GM18951 (cell line): ENCODE results near the gene GPX7.
A peak's percentile ranks its signal among the peaks of the same experiment; 100 is the strongest.

Source experiments
- POLR2A ChIP-seq: IDR thresholded peaks from 4 replicates; pipeline ENCODE4 v1.6.1; 2011; ENCODE audit warnings: mild to moderate bottlenecking; ENCODE audit not compliant: insufficient read length, insufficient read depth; ENCODE audit errors: extremely low read depth
- in situ Hi-C: fragments of 300-500 bp; cut with MboI; formaldehyde crosslinking; loops from one replicate; pipeline ENCODE4 v1.12.0; 2022; ENCODE audit warnings: low sequenced_read_pairs, mixed read lengths, inconsistent platforms; ENCODE audit not compliant: unreplicated experiment

GPX7 gene

DNA sequence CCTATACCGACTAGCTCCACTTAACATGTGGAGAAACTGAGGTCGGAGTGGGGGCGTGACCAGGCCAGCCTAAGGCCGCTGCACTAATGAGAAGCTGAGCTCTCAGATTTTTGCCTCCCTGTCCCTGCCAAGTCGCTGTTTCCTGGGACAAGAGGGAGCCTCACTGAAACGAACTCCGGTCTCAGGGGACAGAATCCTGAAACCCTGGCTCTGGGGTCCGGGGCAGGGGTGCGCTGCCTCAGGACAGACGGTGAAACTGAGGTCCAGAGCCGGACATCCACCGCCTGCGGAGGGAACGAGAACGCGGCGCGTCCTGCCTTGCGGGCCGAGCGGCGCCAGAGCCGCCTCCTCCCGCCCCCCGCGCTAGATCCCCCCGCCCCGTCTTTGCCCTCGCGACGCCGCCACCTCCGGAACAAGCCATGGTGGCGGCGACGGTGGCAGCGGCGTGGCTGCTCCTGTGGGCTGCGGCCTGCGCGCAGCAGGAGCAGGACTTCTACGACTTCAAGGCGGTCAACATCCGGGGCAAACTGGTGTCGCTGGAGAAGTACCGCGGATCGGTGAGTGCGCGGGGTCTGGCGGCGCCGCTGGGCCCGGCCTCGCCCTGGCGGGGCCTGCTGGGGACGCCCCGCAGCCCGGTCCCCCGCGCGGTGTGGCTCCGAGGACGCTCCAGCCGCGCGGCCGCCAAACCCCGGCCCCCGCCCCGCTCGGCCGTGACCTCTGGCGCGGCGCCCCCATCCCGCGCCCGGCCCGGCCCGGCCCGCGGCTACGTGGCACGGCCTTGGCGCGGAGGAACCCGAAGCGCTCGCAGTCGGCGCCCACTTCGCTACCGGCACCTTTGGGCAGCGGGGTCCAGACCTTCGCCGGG, at the start of gene GPX7:
GPX7 (plus strand) TSS at position 381 of the 865 bp plus-strand sequence; CDS start at position 420, 39 bp downstream.
- in situ Hi-C loops: no loop called here
- TF ChIP-seq POLR2A: peak; percentile 32

DNA sequence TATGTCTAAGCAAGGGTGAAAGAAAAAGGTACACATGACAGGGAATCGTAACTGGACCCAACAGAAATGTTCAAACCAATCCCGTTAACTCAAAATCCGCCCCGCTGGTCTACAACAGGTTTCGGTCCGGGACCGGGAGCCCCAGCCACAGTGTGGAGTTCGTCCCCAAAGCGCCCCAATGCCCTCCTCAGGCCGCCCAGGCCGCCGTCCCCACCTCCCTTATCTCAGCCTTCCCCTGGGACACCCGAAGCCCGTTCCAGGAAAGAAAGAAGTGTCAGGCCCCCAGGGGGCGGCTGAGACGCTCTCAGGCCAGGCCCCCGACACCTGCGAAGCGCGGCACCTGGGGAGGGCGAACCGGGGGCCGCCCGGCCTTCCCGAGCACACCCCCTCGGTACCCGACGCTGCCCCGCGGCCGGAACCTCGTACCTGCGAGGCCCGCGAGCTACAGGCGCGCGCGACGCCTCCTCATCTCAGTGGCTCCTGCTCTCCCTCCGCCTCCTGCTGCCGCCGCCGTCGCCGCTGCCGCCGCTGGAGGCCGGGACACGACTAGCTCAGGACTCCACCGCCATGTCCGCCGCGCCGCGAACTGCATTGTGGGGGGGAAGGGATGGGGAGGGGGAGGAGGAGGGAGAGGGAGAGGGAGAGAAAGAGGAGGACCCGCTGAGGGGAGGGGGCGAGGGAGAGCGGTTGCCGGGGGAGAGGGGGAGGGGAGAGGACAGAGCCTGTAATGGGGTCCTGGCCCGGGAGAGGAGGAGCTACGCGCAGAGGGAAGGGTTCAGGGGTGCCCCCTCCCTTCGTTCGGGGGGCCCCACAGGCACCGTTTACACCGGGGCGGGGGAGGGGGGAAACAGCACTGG, 49.4 kb upstream of the GPX7 start, which contains the start of gene TUT4:
TUT4 (minus strand) TSS at position 588 of the 857 bp plus-strand sequence. CDS start 26,812 bp downstream, outside the sequence.
- in situ Hi-C loops: no loop called here
- TF ChIP-seq POLR2A: peak; percentile 50

DNA sequence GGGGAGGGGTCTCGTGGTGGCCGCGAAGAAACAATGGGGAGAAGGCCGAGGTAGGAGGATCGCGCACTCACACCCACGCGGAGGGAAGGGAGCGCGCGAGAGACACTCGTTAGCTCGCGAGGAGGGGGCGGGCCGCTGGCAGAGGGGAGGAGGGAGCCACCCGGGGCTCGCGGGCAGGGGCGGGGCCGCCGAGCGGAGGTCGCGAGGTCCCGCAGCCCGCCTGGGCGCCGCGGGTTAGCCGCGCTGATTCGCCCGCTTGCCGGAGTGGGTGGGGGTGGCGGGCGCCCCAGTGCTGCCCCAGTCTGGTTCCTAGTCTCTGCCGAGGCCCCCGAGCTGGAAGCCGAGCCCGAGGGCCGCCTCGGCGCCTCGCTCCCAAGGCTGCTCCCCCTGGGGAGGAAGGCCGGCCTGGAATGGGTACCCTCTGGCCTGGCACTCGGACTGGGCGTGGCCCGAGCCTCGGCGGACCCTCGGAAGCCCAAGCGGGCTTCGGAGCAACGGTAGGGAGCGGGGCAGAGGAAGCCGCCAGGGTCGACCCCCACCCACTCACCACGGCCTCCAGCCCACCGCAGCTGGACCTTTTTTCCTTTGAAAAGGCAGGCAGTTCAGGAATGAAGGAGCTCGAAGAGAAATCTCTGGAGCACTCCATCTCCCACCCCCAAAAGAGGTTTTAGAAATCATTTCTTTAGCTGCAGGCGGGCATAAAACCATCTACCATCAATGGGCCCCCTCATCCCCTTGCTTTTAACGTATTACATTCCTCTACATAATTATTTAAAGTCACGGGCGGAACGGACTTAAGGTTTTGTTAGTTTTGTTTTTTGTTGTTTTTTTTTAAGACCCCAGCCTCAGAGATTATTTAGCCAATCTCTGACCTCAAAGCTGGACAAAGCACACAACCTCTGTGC, 48.6 kb upstream of the GPX7 start:
- peak; percentile 55 for TF ChIP-seq POLR2A
- in situ Hi-C loops: no loop called here

DNA sequence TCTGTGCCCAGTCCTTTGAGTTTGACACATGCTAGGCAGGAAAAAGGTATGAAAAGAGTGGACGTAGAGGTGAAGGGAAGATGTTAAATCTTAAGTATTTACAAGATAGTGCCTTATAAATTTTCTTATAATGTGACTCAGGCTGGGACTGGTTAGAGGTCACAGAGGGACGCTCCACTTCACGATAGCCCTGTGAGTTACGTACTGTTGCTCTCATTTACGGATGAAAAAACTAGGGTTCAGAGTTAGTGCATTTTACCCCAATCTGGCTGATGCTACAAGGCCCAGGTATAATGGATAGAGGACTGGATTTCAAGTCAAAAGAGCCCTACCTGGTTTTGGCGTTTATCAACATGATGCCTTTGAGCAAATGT, 47.9 kb upstream of the GPX7 start:
- in situ Hi-C loops: no loop called here
- no peak for TF ChIP-seq POLR2A

DNA sequence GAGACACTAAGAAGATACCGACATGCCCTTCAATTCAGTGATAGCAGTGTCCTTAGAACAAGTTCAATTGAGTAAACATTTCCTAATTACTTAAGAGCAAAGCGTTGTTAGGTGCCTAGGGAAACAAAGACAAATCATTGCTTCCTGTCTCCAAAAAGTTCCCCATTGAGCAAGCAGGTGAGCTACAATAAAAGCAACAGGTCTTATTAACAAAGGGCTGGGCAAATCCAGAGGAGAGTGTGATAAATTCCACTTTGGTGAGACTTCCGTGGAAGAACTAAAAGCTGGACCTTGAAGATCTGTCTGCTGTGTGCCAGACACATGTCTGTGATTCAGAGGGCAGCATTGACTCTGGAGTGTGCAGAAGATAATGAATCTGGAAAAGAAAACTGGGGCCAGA, 47.4 kb upstream of the GPX7 start:
- in situ Hi-C loops: no loop called here
- TF ChIP-seq POLR2A: no peak

DNA sequence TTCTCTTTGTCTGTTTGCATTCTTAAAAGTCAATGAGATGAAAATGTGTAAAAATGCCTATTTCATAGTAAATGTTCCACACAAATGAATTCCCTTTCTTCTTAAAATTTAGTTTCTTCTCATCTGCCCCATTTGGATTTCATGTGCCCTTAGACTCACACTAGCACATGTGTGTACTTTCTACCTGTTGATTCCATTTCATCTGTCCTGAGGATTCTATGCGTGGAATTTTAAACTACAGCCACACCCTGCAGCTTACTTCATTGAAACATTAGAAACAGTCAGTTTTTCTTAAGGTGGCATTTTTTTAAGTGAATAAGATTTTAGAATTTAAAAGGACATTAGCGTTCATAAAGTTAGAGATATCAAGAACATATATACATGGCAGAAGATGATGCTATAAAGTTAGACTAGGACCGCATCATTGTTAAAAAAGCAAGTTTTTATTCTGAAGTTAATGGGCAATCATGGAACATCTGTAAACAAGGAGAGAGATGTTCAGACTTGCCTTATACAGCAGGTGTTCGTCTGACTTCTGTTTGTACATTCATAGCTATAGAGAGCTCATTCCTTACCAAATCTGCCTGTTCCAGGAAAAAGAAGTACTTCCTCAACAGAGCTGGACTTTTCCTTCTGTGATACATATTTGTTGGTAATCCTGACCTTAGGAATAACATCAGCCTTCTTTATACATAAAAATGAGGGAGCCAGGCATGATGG, 45.4 kb upstream of the GPX7 start:
- TF ChIP-seq POLR2A: no peak
- in situ Hi-C loops: no loop called here

DNA sequence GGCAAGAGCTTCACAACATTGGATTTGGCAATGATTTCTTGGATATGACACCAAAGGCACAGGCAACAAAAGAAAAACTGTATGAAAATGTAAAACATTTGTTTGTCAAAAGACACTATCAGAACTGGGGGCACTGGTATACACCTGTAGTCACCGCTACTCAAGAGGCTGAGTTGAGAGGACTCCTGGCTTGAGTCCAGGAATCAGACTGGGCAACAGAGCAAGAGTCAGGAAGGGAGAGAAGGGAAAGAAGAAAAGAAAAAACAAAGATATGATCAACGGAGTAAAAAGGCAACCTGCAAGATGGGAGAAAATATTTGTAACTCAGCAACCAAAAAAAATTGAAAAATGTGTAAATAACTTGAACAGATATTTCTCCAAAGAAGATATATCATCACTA, 43.2 kb upstream of the GPX7 start:
- no peak for TF ChIP-seq POLR2A
- in situ Hi-C loops: no loop called here

DNA sequence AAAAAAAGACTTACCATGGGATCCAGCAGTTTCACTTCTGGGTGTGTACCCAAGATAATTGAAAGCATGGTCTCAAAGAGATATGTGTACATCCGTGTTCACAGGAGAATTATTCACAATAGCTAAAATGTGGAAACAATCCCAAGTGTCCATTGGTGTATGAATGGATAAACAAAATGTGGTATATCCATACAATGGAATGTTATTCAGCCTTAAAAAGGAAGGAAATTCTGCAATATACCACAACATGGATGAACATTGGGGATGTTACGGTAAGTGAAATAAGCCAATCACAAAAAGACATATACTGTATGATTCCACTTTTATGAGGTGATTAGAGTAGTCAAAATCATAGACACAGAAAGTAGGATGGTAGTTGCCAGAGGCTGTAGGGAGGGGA, 42.3 kb upstream of the GPX7 start:
- TF ChIP-seq POLR2A: no peak
- in situ Hi-C loops: no loop called here

DNA sequence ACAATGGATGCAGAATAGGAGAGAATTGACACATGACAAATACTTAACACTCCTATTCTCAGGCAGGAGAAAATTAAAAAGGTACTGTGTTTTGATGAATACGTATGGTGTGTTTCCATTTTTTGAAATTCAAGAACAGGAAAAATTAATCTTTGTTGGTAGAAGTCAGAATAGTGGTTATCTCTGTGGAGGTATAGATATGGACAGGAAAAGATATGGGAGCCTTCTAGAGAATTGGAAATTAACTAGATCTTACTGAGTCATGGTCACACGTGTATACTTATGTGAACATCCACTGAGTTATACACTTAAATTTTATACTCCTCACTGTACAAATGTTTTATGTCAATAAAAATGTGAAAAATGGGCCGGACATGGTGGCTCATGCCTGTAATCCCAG, 39.4 kb upstream of the GPX7 start:
- no peak for TF ChIP-seq POLR2A
- in situ Hi-C loops: no loop called here

DNA sequence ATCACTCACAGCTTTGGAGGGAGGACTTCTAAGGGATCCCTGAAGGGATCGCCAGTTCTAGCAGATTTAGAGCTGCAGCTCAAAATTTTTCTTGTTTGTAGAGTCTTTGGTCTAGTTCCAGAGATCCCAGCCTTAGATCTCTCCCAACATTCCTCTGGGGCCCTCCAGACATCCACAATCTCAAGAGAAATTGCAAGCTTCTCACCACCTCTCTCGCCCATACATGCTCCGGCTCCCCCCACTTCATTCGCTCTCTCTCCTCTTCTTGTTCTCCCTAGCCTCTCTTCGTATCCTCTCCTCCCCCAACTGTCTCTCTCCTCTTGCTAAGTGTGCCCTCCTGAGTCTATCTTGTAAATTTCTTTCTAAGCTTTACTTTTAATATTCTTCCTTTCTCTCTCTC, 34.2 kb upstream of the GPX7 start:
- no peak for TF ChIP-seq POLR2A
- in situ Hi-C loops: no loop called here

DNA sequence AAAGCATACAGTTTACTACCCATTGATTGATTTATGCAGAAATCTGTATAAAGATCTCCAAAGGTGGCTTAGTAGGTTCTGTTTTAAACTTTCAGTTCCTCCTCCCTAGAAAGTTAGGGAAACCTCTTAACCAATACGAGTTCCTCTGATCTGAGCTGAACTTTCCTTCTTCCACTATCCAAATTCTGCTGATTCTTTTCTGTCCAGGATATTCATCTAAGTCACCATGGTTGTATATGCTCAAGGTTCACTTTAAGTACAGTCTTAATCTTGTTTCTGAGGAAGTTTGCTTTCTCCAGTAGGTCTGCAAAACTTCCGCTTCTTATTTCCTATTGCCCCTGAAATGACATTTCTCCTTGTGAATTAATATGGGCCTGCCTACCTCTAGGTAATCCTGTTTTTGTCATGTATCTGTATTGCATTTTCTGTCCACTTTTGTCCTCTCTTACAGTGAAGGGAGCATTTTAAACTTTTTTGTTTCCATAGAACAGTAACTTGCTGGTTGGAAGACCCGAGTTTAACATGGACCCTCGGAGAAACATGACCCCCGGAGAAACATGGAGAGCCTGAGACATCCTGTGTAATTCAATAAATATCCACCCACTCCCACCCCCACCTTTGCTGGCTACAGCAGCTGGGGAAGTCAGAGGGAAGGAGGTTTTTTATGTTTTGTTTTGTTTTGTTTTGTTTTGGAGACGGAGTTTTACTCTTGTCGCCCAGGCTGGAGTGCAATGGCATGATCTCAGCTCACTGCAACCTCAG, 32.5 kb upstream of the GPX7 start:
- TF ChIP-seq POLR2A: no peak
- in situ Hi-C loops: no loop called here
